ENCODE results near the gene TP53BP2. TPM values are rescaled to one million over a fixed set of nuclear protein-coding genes. Genes with fewer than 3 reads are reported as not detected.
A peak's percentile ranks its signal among the peaks of the same experiment; 100 is the strongest.
"Not testable (repeated sequence)": the region's sequence is repeated elsewhere in the genome, so short reads cannot be mapped to it uniquely, and the experiment has no call there.

The TP53BP2 gene
- total RNA-seq, 2 experiments from 2014 or later: 31.4 to 35.2 TPM

GRCh38 chr1:223745731-223746130, 100.0 kb downstream of the TP53BP2 start:
- Mint-ChIP-seq H3K27ac (no peak overlapping the region), H3K4me1 (ENCODE audit: low read depth) (peaks cover 15% of the 10 kb centered on the region), H3K9me3 (ENCODE audit: insufficient read depth) (no peaks in the 10 kb centered on the region), H3K4me3 (no peak overlapping the region), H3K36me3 (ENCODE audit: low read depth) (peaks cover 62% of the 10 kb centered on the region), H3K27me3 (ENCODE audit: low read depth) (no peaks in the 10 kb centered on the region)
- POLR2A ChIA-PET: no interaction called here
- ATAC-seq (no peak), DNase-seq (no peak)
- CTCF ChIA-PET: interaction anchor here (0.8 to 1.8 kb wide), 4 partner anchors 25 to 189 kb away, joined by 3 to 9 read pairs (median 3); partner anchors contain the start of gene CAPN2

DNA sequence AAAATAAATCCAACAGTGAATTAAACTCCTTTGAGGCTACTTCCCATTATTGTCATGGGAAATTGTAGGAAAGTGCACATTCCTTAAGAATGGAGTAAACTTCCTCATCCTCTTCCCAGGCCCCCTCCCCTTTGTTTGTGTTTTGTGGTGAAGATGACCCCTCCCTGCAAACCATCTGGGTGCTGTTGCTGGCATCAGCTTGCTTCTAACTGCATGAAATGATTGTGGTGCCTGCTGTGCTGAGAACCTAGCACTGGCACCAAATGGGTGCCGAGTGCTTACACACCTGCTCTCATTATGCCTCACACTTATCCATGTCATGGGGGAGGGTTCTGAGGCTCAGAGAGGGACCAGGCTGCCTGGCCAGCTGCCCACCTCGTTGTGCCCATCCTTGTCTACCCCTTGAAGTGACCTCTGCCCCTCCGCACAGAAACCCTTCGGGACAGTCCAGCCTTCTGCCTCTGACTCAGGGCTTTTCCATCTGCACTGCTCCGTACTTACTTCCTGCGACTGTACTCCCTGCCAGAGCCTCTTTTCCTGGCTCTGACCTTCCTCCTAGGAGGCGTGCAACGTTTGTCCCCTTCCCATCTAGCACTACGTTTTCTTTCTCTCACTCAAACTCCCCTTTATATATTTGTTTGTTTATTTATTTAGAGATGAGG, 102.8 kb downstream of the TP53BP2 start:
- DNase-seq (no peak), ATAC-seq (no peak)
- Mint-ChIP-seq H3K9me3 (ENCODE audit: insufficient read depth) (no peaks in the 10 kb centered on the region), H3K4me3 (no peak overlapping the region), H3K4me1 (ENCODE audit: low read depth) (peaks cover 8% of the 10 kb centered on the region), H3K27ac (peak overlapping the region; percentile 52), H3K27me3 (ENCODE audit: low read depth) (no peaks in the 10 kb centered on the region), H3K36me3 (ENCODE audit: low read depth) (peaks cover 57% of the 10 kb centered on the region)
- CTCF ChIA-PET: no interaction called here
- POLR2A ChIA-PET: no interaction called here

GRCh38 chr1:223741861-223742260, 103.9 kb downstream of the TP53BP2 start:
- H3K9me3 Mint-ChIP-seq (ENCODE audit: insufficient read depth): no peaks in the 10 kb centered on the region
- DNase-seq (no peak), ATAC-seq (no peak)
- no peak overlapping the region for H3K4me3 Mint-ChIP-seq
- H3K27me3 Mint-ChIP-seq (ENCODE audit: low read depth): no peaks in the 10 kb centered on the region
- H3K4me1 Mint-ChIP-seq (ENCODE audit: low read depth): no peaks in the 10 kb centered on the region
- no peak overlapping the region for H3K27ac Mint-ChIP-seq
- CTCF ChIA-PET: interaction anchor here (0.6 to 1.7 kb wide), 2 partner anchors 30 to 33 kb away, joined by 3 to 6 read pairs; partner anchors contain the start of gene CAPN2
- peaks cover 46% of the 10 kb centered on the region for H3K36me3 Mint-ChIP-seq (ENCODE audit: low read depth)
- POLR2A ChIA-PET: no interaction called here

GRCh38 chr1:223740038-223740736, 105.6 kb downstream of the TP53BP2 start:
- H3K4me1 Mint-ChIP-seq (ENCODE audit: low read depth): not testable (repeated sequence)

GRCh38 chr1:223739366-223740037, 106.2 kb downstream of the TP53BP2 start:
- Mint-ChIP-seq H3K27ac (no peak overlapping the region), H3K4me3 (no peak overlapping the region), H3K4me1 (ENCODE audit: low read depth) (peaks cover 5% of the 10 kb centered on the region), H3K36me3 (ENCODE audit: low read depth) (peaks cover 42% of the 10 kb centered on the region), H3K9me3 (ENCODE audit: insufficient read depth) (no peaks in the 10 kb centered on the region), H3K27me3 (ENCODE audit: low read depth) (no peaks in the 10 kb centered on the region)
- DNase-seq: no peak
- no peak for ATAC-seq
- ChIA-PET CTCF (interaction anchor here (1.8 to 3.3 kb wide), 2 partner anchors 10 to 41 kb away, joined by 6 to 19 read pairs; no protein-coding TSS in a partner anchor), POLR2A (no interaction called here)

More at GRCh38 chr1:223740038-223740736, 105.6 kb downstream of the TP53BP2 start:
- H3K4me3 Mint-ChIP-seq; H3K9me3 Mint-ChIP-seq (ENCODE audit: insufficient read depth); H3K27me3 Mint-ChIP-seq (ENCODE audit: low read depth); POLR2A ChIA-PET; H3K27ac Mint-ChIP-seq; DNase-seq; ATAC-seq: not testable (repeated sequence)
- peaks cover 41% of the 10 kb centered on the region for H3K36me3 Mint-ChIP-seq (ENCODE audit: low read depth)
- CTCF ChIA-PET: interaction anchor here (1.7 to 3.3 kb wide), 2 partner anchors 9 to 28 kb away, joined by 6 to 19 read pairs; partner anchors contain the start of gene CAPN2

- Mint-ChIP-seq H3K4me3 (no peak overlapping the region), H3K4me1 (ENCODE audit: low read depth) (peaks cover 9% of the 10 kb centered on the region), H3K27me3 (ENCODE audit: low read depth) (no peaks in the 10 kb centered on the region), H3K9me3 (ENCODE audit: insufficient read depth) (no peaks in the 10 kb centered on the region), H3K27ac (no peak overlapping the region), H3K36me3 (ENCODE audit: low read depth) (peaks cover 38% of the 10 kb centered on the region)
- ATAC-seq (no peak), DNase-seq (no peak)
- CTCF ChIA-PET: interaction anchor here (1.8 to 3.3 kb wide), 2 partner anchors 11 to 40 kb away, joined by 6 to 19 read pairs; no protein-coding TSS in a partner anchor
- POLR2A ChIA-PET: no interaction called here
Observed at GRCh38 chr1:223738465-223739365, 107.0 kb downstream of the TP53BP2 start.

- POLR2A ChIA-PET: interaction anchor here (1.0 kb wide), 1 partner anchor 21 kb away, joined by 3 read pairs; no protein-coding TSS in a partner anchor
- CTCF ChIA-PET: interaction anchor here (1.1 to 3.3 kb wide), 2 partner anchors 12 kb away, joined by 3 to 19 read pairs; no protein-coding TSS in a partner anchor
- Mint-ChIP-seq H3K9me3 (ENCODE audit: insufficient read depth) (no peaks in the 10 kb centered on the region), H3K4me3 (no peak overlapping the region), H3K36me3 (ENCODE audit: low read depth) (peaks cover 33% of the 10 kb centered on the region), H3K4me1 (ENCODE audit: low read depth) (peaks cover 9% of the 10 kb centered on the region), H3K27me3 (ENCODE audit: low read depth) (no peaks in the 10 kb centered on the region), H3K27ac (no peak overlapping the region)
- no peak for ATAC-seq
- DNase-seq: no peak
Observed at GRCh38 chr1:223737342-223737741, 108.4 kb downstream of the TP53BP2 start.

GRCh38 chr1:223736638-223737037, 109.1 kb downstream of the TP53BP2 start:
- H3K4me3 Mint-ChIP-seq; H3K27me3 Mint-ChIP-seq (ENCODE audit: low read depth); DNase-seq; H3K9me3 Mint-ChIP-seq (ENCODE audit: insufficient read depth); POLR2A ChIA-PET; H3K4me1 Mint-ChIP-seq (ENCODE audit: low read depth); ATAC-seq: not testable (repeated sequence)
- Mint-ChIP-seq H3K27ac (peak overlapping the region; percentile 66), H3K36me3 (ENCODE audit: low read depth) (peaks cover 37% of the 10 kb centered on the region)
- CTCF ChIA-PET: interaction anchor here (1.1 kb wide), 1 partner anchor 13 kb away, joined by 3 read pairs; no protein-coding TSS in a partner anchor

- H3K27me3 Mint-ChIP-seq (ENCODE audit: low read depth): no peaks in the 10 kb centered on the region
- H3K27ac Mint-ChIP-seq: peak overlapping the region; percentile 34
- H3K4me1 Mint-ChIP-seq (ENCODE audit: low read depth): peaks cover 23% of the 10 kb centered on the region
- ATAC-seq (no peak), DNase-seq (no peak)
- no peak overlapping the region for H3K4me3 Mint-ChIP-seq
- no peaks in the 10 kb centered on the region for H3K9me3 Mint-ChIP-seq (ENCODE audit: insufficient read depth)
- peaks cover 46% of the 10 kb centered on the region for H3K36me3 Mint-ChIP-seq (ENCODE audit: low read depth)
- ChIA-PET POLR2A (no interaction called here), CTCF (interaction anchor here (2.8 kb wide), 1 partner anchor 15 kb away, joined by 11 read pairs; no protein-coding TSS in a partner anchor)
Observed at GRCh38 chr1:223733898-223734852, 111.6 kb downstream of the TP53BP2 start.
